CD4-positive, alpha-beta T cell treated with Interleukin-17A for 4 hours (primary cell): ENCODE results near the gene SPAG7.

ENCODE experiments used
- DNase-seq: peaks from one replicate; pipeline ENCODE4 v3.0.0-alpha.2; 2020; ENCODE audit warnings: mixed read lengths

SPAG7 gene, protein sequence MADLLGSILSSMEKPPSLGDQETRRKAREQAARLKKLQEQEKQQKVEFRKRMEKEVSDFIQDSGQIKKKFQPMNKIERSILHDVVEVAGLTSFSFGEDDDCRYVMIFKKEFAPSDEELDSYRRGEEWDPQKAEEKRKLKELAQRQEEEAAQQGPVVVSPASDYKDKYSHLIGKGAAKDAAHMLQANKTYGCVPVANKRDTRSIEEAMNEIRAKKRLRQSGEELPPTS

DNA sequence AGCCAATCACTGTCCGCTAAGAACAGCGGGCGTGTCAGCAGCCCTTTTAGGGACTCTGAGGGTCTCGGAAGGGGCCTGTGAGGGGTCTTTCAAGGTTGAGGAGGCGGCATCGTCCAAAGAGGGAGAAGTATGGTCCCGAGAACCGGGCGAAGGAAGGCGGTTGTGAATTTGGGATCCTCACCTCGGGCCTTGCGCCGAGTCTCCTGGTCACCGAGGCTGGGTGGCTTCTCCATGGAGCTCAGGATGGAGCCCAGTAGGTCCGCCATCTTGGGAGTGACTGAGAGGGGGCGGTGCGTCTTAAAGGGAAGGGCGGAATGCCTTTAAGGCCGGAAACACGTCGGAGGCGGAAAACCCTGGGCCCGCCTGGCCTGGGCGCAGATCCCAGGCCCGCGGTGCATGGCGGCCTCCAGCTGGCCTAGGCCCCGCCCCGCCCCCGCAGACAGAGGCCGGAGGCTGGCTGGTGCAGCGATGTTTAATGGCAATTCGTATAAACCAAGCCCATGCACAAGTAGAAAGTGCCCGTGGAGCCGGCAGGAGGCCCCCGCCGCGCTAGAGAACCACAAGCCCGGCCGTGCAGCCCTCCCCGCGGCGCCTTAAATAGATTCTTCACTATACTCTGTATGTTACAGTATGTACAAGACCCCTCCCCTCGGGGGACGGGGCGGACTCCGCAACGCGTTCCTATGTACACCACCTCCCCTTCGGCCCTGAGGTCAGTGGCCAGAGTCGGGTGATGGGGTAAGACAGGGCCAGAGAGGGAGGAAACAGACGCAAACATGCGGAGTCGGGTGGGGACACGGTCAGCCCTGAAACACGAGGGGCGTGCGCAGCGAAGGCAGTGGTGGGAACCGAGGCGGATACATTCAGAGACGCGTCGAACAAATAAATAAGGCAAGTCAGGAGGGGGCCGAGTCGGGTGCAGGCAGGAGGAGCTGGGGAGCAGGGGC is at the start of gene SPAG7:
Gene SPAG7 (minus strand): TSS at position 279 of the 947 bp plus-strand sequence. CDS start 13 bp downstream, at position 266.
- DNase-seq: peak; percentile 94

DNA sequence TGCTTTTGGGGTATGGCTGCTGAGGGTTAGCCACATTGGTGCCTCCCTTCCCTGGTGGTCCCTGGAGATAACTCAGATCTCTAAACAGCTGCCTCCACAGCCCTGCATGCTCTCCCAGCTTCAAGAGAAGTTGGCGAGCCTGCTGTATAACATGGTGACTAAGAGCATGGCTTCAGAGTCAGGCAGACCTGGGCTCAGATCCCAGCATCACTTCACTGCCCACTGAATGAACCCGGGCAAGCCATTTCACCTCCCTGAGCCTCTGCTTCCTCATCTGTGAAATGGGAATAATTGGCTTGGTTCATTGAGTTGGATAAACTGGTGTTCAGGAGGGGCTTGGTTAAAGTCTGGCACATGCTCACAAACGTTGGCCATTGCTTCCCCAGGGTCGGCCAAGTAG is 46.7 kb upstream of the SPAG7 start:
- DNase-seq: no peak

DNA sequence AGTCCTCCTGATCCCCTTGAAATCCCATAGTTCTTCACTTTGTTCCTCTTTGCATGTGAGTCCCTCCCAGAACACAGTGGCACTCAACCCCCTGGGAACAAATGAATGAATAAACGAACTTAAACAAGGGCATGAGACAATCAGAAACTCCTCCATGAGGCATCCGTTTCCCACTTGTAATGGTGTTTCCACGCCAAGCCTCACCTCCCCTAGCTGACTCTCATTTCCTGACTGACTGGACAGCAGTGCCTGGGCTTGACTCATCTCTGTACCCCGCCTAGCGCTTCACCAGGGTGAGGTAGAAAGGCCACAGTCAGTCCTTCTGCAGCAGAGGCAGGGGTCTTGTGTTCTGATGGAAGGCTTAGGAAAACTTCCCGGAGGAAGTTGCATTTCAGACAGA is 44.3 kb upstream of the SPAG7 start:
- DNase-seq: no peak

DNA sequence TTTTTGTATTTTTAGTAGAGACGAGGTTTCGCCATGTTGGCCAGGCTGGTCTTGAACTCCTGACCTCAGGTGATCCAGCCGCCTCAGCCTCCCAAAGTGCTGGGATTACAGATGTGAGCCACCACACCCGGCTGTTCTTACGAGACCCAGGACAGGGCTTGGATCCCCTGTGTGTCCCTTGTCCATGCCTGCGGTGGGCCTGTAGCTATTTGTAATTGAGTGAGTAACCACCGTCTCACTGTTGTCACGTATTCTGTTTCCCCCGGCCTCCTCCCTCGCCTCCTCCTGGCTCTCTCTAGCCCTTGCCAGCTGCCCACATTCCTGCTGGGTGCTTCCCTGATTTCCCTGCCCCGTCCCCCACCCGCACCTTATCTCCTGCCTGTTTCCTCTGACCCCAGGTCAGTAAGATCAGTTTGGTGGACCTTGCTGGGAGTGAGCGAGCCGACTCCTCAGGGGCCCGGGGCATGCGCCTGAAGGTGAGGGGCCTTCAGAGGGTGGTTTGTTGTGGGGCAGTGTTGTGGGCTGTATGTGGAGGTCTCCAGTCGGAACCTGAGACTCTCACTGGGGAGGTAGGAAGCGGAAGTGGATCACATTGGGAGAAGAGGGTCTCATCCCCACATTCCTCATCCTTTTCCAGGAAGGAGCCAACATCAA is 35.7 kb upstream of the SPAG7 start:
- DNase-seq: no peak

DNA sequence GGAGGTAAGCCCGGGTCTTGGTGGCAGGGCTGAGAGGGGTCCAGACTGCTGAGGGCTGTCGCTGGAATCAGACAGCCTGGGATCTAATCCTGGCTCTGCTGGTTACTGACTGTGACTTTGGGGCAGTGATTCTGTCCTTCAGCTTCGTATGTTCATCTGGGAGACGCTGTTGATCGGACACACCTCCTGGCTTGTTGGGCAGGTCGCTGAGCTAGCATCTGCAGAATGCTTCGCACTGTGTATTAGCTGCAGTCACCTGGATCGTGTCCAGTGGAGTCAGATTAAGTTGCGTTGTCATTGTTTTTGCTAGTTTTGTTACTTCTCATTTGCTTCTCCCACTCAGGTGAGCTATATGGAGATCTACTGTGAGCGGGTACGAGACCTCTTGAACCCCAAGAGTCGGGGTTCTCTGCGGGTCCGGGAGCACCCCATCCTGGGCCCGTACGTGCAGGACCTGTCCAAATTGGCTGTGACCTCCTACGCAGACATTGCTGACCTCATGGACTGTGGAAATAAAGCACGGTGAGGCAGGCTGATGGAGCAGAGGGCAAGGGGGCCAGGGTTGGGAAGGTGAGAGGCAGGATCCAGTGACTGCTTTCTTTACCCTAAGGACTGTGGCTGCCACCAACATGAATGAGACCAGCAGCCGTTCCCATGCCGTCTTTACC is 34.6 kb upstream of the SPAG7 start:
- DNase-seq: no peak

DNA sequence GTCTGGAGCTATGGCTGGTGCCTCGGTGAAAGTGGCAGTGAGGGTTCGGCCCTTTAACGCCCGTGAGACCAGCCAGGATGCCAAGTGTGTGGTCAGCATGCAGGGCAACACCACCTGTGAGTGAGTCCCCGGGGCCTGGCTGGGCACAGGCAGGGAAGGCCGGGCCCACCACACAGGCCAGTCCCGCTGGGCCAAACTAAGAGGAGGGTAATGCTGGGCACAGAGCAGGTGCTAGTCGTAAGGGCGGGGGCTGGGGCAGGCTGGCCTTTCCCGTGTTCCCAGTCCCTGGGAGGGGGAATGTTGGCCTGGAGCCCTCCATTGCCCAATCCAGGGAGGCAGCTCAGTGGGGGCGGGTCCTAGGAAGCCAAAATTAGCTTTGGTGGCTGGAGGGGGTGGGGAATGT is 32.6 kb upstream of the SPAG7 start:
- no peak for DNase-seq

DNA sequence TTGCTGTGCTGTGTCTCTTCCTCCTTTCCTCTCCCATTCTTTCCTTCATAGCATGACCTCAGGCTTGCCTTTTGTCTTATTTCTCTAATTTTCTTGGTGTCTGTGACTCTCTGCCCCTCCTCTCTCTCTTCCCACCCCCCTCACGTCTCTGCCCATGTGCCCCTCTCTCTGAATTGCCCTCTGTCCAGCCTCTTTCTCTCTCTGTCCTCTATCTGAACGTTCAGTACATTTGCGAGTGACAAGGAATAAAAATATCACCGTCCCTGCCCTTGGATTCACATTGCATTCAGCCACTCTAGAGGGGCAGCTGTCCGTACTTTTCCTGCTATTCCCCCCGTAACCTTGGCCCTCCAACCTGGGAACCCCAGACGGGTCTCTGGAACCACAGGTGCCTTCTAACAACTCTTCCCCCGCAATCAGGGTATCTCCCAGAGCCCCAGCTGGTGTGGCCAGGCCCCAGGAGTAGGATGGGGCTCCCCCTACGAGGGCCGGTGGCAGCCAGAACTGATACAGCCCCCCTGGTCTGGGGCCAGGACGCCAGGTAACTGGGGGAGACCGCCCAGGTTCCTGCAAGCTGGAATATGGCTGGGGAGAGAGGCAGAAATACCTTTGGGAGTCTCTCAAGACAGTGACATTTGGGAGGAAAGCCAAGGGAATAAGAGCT is 31.9 kb upstream of the SPAG7 start:
- DNase-seq: no peak

DNA sequence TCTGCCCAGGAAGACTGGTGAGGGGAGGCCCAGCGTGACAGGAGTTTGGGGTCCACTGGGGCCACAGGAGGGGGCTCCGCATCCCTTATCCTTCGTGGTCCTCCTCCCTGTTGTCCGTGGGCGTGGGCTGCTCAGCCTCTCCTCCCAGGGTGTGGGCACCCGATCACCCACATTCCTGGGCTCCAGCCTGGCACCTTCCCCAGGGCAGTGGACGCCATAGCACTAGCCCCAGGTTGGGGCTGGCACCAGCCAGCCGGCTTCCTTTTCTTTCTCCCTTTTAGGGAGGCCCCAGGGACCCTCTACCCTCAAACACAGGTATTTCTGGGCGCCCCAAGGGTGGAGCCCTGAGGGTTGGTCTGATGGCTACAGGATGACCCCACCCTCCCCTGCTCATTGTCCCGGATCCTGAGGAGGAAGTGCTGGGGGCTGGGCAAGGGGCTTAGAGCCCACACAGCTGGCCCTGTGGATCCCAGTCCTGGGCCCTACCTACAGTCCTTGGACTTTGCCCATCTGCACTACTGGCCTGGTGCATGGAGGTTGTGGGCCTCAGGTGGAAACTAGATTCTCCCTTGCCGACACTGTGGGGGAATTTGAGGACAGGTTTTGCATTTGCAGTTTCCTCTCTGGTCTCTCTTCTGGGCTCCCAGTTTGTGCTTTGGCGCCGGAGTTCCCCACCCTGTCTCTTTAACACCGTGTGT is 31.3 kb upstream of the SPAG7 start:
- no peak for DNase-seq

DNA sequence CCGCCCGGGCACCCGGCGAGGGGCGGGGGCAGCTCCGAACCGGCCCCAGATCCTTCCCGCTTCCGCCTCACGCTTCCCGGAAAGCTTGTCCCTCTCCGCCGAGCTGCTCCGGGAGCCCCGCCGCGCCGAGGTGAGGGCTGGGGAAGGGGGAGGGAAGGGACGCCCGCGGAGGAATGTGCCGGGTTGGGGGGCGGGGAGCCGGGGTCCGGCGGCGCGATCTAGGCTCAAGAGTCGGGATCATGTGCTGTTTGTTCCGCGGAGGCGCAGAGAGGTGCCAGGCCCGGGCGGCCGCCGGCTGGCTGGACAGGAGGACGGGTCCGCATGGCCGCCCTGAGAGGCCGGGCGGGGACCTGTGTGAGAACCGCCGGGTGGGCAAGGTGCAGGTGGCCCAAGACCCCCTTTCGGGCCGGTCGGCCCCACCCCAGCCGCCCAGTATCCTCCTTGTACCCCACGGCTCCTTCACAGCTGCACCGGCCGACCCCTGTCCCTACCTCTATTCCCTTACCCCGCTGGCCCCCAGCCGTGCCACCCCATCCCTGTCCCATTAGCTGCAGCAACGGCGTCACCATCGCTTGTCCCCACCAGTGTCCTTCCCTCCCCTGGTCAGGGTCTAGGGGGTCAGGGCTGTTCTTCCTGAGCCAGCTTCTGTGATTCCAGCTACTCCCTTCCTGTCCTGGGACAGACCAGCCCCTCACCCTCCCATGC is 30.6 kb upstream of the SPAG7 start:
- no peak for DNase-seq

DNA sequence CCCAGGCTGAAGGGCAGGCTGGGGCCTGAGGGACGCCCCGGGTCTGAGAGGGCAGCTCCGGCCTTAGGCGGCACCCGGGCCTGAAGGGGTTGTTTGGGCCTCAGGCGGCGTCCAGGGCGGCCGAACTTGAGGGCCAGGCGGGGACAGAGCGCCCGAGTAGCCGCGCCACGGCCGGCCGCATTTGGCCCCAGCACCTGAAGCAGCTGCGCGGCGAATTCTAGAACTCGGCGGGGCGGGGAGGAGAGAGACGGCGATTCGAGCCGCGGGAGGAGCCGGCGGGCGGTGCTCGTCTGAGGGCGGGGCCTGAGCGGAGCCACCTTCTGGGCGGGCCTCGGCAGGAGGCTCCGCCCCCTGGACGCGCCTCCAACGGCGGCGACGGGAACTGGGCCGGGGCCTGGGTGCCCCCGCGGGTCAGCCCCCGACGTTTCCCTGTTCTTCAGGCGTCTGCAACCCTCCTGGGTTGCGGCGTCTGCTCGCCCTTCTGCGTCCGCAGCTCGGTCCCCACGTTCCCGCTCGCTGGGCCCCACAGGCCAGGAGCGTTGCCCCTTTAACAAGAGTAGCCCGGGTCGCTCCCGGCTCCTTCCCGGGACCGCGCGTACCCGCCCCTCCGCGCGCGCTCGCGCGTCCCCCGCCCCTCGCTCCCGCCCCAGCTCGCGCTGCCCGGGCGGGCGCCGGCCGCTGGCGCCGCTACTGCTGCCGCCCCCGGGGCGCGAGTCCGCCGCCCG is 29.8 kb upstream of the SPAG7 start, which contains the start of the genes INCA1 and KIF1C:
Gene INCA1 (minus strand): TSS at position 221 of the 725 bp plus-strand sequence. CDS start 3,085 bp downstream, outside the sequence.
Gene KIF1C (plus strand): TSS at position 649 of the 725 bp plus-strand sequence. CDS start 2,297 bp downstream, outside the sequence.
- DNase-seq: peak; percentile 93

DNA sequence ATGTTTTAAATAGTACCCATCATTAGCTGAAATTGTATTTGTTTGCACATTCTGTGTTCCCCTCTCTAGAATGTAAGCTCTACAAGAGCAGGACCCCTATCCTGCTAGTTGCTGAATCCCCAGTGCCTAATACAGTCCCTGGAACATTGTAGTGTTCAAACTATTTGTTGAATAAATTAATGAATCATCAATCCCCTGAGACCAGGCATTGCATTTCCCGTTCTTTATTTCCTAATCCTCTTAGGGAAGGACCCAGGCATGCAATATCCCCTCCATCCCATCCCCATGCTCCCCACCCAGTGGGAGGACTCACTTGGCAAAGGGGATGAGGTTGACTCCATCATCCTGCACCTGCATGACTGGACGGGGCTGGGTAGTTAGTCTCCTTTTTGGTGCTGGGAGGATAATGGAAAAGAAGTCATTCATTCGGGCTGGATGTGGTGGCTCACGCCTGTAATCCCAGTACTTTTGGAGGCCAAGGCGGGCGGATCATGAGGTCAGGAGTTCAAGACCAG is 26.5 kb upstream of the SPAG7 start:
- DNase-seq: no peak

DNA sequence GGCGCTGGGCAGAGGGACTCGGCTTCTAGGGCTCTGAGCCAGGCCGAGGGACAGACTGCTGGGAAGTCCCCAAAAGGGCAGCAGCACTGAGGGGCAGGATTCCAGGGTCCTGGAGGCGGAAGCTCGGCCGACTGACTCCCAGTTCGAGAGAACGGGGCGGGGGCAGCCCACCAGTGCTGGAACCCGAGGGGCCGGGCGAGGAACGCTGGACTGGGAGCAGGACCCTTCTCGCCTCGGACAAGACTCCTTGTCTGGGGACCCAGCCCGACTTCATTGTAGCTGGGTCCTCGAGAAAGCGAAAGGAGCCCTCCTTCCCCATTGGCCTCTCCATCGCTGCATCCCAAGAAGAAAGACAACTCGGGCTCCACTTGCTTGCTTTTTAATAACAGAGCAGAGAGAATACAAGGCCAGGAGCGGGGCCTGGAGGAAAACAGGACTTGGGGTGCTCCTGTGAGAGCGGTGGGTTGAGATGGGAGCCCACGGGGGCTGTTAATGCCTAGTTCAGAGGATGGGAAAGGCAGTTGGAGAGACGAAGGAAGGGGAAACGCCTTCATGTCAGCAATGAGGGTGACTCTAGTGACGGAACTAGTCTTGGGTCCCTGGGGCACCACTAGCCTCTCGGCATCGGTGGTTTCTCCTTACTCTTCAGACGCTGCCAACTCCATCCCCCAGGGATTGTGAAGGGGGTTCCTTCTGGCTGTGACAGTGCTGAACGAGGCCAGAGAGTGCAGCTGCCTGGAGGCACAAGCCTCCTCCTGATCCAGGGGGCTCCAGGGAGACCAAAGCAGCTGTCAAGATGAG is 20.4 kb upstream of the SPAG7 start:
- peak; percentile 13 for DNase-seq

DNA sequence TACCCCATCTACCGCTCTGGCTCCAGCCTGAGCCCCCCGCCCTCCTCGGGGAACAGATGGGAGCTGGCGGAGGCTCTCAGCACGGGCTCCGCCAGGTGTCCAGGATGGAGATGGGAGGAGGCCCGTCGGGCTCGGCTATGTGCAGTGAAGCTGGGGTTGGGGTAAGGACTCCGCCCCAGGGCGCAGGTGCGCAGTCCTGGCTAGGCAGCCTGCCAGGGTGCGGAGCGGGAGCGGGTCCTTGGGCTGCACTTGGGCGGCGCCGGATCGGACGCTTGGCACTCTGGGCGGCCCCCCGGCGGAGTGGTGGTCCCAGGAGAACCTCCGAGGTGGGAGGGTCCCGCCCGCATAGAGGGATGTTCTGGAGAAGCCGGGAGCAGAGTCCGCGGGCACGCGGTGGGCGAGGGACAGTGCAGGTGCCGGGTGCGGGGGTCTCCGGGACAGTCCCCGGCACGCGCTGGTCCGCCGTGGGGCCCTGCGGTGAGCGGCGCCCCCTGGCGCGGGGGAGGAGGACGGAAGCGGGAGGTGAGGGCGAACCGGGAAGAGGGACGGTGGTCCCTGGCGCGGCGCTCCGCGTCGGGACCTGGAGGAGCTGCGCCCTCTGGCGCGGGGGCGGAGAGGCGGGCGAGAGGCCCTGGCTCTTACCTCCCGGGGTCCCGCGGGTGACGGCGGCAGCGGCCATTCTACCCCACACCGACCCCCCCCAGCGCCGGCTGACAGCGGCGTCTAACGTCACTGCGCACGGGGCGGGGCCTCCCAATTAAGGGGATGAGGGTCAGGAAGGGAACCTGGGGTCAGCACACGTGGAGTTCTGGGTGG is 19.5 kb upstream of the SPAG7 start, which contains the start of gene CAMTA2:
Gene CAMTA2 (minus strand): TSS at position 725 of the 816 bp plus-strand sequence. CDS start 1,453 bp downstream, outside the sequence.
- peak; percentile 92 for DNase-seq

DNA sequence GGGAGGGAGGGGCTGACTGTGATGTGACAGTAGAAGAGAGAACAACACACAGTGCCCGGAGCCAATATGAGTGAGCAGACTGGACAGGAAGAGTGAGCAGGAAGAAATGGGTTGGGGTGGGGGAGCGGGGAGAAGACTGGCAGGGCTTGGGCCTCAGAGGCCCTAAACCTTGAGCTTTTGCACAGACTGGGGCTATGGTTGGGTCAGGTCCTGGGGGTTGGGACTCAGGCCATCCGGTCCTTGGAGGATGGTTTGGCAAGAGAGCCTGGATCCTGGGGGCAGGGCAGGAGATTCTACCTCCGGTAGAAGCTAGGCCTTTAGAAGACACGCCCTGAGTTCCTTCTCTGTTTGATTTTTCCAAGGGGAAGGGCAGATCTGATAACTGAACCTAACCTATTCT is 18.8 kb upstream of the SPAG7 start:
- DNase-seq: no peak

DNA sequence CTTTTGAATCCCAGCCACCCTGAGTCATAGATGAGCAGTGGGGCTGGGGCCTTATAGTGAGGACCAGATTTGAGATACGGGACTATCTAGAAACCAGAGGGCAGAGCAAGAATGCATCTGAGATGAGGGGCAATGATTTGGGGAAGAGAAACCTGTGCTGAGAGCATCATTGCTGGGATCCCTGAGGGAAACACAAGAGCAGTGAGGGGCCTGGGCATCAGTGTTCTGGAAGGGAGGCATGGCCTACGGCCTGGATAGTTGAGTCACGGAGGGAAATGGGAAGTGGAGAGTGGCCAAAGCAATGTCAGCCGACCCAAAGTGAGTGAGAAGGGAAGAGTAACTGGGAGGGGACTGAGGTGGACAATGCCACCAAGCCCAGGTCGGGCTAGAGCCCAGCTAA is 14.7 kb upstream of the SPAG7 start:
- no peak for DNase-seq

DNA sequence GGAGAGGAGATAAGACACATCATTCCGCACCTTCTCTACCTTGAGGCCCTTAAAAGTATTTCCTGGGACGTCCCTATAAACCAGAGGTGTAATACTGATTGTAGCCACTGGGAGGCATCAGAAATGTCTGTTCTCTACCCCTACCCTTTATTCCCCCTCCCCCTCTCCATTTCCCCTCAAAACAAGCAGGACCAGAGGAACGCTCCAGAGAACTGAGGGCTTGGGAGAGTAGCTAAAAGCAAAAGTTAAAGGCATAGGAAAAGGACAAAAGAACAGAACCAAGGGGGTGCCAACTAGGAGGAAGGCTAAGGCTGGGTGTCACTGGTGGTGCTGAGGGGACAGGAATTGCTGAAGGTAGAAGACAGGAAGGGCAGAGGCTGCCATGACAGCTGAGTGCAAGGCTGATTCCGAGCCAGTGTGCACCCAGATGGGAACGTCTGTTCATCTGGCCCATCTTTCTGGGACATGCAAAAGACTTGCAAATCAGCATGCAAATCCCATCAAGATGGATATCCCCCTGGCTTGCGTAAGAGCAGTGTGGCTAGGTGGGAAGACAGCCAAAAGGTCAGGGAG is 13.1 kb upstream of the SPAG7 start:
- peak; percentile 69 for DNase-seq

DNA sequence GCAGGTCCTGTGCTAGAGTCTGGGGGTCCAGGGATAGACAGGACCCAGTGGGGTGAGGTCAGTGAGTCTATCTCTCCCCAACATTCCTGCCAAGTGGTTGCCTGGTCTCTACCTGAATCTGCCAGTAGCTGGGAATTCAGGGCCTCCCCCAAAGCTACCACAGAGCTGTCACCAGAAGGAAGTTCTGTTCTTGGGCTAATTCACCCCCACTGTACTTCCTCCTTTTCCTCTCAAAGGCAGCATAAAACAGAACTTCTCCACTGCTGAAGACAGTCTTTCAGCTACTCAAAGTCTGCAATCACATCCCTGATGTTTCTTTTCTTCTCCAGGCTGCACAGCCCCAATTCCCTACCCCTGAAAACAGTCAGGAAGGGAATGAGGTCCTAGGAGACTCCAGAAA is 11.1 kb upstream of the SPAG7 start:
- DNase-seq: no peak
